Measurements from ENCODE around the gene CDC42.

CDC42 gene

GRCh38 chr1:22076346-22076745 is 23.8 kb downstream of the CDC42 start:
- DNase-seq, result no peak

- DNase-seq, result no peak
These were observed 25.2 kb downstream of the CDC42 start for GRCh38 chr1:22077728-22078127.

- DNase-seq, result no peak
These were observed 25.6 kb downstream of the CDC42 start for GRCh38 chr1:22078133-22078532.

- DNase-seq, result no peak
These were observed 27.7 kb downstream of the CDC42 start for GRCh38 chr1:22080191-22080590.

- no peak for DNase-seq
These were observed 35.8 kb downstream of the CDC42 start for GRCh38 chr1:22088331-22088730.

- DNase-seq, result no peak
These were observed 36.6 kb downstream of the CDC42 start for GRCh38 chr1:22089134-22089571.

DNA sequence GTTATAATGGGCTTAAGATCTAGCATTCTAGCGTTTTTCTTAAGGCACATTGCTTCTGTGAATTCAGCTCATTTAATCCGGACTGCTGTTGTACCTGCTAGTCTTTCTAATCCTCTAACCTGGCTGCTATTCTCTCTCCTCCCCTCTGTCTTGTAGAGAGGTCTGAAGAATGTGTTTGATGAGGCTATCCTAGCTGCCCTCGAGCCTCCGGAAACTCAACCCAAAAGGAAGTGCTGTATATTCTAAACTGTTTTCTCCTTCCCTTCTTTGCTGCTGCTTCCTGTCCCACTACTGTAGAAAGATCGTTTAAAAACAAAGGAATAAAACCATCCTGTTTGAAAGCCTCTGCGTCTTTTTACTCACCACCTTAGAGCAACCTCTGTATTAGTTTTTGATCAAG is 37.3 kb downstream of the CDC42 start:
- no peak for DNase-seq

- no peak for DNase-seq
These were observed 38.4 kb downstream of the CDC42 start for GRCh38 chr1:22090867-22091266.

GRCh38 chr1:22092026-22092768 is 39.7 kb downstream of the CDC42 start:
- DNase-seq, result peak; percentile 48 to 57

- no peak for DNase-seq
These were observed 41.0 kb downstream of the CDC42 start for GRCh38 chr1:22093513-22093912.

- no peak for DNase-seq
These were observed 43.5 kb downstream of the CDC42 start for GRCh38 chr1:22096036-22096435.

DNA sequence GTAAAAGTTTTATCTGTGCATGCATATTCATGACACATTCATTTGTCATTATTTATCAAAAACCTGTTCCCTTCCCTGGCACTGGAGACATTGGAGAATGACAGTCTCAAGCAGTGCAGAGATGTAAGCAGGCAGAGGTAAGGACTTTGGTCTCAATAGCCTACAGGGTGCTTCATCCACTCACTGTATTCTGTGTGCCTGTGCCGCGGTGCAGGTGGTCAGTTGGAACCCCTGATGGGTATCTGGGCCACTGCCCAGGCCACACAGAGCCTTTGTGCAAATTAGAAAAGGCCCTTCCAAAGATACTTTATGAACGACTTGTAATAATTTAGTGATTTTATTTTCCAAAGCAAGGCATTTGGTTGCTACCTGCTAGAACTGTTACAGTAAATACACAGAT is 44.0 kb downstream of the CDC42 start:
- DNase-seq, result no peak

- no peak for DNase-seq
These were observed 46.2 kb downstream of the CDC42 start for GRCh38 chr1:22098752-22099151.

DNA sequence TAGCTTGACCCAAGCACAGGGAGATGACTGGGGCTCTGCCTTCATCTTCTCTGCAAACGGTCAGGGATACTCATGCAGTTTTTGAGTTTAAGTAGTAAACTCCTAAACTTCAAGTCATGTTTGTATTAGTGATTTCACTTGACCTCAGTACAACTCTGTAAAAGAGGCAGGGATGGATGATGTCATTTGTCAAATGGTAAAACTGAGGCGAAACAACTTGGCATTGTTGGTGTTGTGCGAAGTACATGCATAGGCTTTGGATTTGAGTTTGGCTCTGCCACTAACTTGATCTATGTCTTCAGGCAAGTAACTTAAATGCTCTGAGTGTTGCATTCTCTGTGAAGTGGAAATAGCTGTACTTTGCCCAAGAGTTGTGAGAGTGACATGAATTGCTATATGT is 47.7 kb downstream of the CDC42 start:
- DNase-seq, result no peak

GRCh38 chr1:22101199-22101598 is 48.7 kb downstream of the CDC42 start:
- DNase-seq, result no peak

GRCh38 chr1:22101995-22102394 is 49.5 kb downstream of the CDC42 start:
- DNase-seq, result no peak

DNA sequence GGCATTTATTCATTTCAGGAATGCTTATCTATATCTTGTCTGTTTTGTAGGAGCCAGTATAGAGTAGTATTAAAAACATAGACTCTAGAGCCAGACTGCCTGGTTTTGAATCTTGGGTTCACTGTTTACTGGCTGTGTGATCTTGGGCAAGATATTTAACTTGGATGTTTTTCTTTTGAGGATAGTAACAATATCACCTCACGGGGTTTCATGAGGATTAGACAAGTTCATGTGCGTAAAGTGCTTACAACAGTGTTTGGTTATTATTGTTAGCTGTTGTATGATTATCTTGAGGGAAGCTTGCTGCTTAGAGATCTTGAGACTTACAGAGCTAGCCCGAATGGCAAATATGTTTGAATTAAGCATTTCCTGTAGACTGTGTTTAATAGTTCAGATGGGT is 50.2 kb downstream of the CDC42 start:
- no peak for DNase-seq

DNA sequence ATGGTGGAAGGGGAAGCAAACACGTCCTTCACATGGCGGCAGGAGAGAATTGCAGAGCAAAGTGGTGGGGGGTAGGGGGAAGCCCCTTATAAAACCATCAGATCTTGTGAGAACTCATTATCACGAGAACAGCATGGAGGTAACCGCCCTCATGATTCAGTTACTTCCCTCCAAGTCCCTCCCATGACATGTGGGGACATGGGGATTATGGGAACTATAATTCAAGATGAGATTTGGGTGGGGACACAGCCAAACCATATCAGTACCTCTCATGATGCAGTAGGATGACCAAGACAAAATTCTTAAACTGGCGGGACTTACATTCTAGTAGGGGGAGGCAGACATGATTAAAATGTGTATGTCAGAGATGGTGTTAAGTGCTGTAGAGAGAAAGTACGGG is 51.6 kb downstream of the CDC42 start:
- DNase-seq, result no peak

- peak in 1 of 2 experiments; percentile 11 for DNase-seq
These were observed 52.4 kb downstream of the CDC42 start for GRCh38 chr1:22104865-22105437.

- DNase-seq, result no peak
These were observed 53.2 kb downstream of the CDC42 start for GRCh38 chr1:22105611-22106207.

DNA sequence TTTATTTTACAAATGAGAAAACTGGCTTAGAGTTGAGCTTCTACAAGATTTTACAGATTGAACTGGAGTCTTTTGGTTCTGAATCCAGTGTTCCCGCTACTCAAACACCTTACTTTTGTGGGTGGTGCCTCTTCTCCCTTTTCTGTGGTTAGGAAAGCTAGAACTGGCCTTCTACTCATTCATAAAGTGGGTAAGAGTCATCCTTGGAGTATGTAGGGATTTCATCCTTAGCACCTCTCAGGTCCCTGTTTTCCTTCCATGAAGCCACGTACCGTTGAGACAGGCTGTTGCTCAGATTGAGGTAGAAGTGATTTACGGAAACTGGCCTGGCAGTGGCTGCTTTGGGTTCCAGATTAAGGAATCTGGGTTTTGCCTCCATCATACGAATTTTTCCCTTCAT is 54.6 kb downstream of the CDC42 start:
- no peak for DNase-seq

DNA sequence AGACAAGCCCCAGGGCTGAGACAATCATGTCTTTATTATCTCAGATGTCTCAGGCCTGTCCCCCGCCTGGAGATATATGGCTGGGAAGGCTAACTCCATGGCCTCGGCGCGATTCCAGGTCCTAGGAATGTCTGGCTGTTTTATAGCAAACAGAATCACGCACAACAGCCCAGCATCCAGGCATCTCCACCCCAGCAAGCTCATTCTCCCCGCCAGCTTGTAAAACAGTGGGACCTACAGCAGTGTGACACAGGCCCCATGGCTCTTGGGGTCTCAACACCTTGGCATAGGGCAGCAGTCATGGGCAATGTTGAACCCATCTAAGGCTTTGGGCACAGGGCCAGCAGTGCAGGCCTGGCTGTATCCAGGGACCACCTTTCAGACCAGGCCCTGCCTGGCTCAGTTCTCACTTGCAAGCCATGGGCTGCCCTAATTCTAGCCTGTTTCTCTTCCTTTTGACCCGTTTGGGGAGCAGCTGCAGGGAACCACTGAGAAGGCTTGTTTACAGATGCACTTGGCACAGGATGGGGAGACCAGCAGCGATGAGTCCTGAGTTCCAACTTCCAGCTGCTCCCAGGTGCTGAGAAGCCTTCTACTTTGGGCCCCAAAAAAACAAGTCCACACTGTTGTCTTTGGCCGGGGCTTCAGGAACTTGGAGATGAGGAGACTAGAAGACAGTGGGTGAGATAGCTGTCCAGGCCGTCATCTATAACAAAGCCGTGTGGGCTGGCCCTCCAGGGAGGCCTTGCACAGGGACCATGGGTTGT is 56.0 kb downstream of the CDC42 start:
- DNase-seq, result no peak

- DNase-seq, result no peak
These were observed 57.5 kb downstream of the CDC42 start for GRCh38 chr1:22110016-22110415.

- DNase-seq, result no peak
These were observed 58.6 kb downstream of the CDC42 start for GRCh38 chr1:22111115-22111514.
